Stimulated activated CD4-positive, alpha-beta T cell treated with anti-CD3 and anti-CD28 coated beads, Interleukin-4, amount 100 ng/mL, for 4 hours (primary cell): Measurements from ENCODE around the gene LMNTD2.
A peak's percentile ranks its signal among the peaks of the same experiment; 100 is the strongest.

Experiments
- DNase-seq, 2 experiments: peaks; one replicate each; pipeline ENCODE4 v3.0.0-alpha.2; 2020

LMNTD2 gene

DNA sequence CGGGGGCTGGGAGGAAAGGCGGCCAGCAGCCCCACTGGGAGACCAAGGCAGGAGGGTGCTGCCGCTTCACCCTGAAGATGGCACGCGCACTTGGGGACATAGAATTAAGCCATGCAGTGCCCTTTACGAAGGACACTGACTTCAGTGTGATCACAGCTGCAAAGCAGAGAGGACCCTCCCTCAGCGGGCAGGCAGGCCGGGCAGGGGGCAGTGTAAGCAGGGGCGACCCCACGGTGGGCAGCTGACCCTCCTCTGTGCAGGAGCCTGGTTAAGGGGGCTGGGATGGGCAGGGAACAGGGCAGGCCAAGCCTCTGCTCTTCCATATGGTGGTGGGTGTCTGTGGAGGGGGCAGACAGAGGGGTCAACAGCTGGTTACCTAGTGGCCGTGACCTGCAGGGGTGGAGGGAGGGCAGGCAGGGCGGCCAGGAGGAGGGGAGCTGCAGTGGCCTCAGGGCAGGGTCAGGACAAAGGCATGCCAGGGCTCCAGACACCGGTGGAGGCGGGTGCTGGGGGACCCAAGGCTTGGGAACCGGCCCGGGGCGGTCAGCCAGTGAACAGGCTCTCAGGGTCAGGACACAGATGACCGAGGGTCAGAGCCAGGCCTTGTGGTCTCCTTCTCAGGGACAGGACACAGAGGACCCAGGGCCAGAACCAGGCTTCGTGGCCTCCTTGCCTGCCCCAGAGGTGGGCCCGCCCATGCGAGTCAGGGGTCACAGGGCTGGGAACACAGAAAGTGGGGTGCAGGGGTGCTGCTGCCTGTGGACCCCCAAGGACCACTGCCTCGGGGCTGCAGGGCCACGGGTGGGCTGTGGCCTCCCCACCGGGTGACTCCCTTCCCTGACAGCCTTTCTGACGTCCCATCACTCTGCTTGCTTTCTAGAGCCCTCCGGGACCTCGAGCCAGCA is 7.2 kb downstream of the LMNTD2 start:
- no peak for DNase-seq

GRCh38 chr11:551596-551995 is 8.9 kb downstream of the LMNTD2 start:
- DNase-seq: no peak

- no peak for DNase-seq
Observed at GRCh38 chr11:551131-551530, 9.4 kb downstream of the LMNTD2 start.

- DNase-seq: no peak
Observed at GRCh38 chr11:550746-551085, 9.8 kb downstream of the LMNTD2 start.

DNA sequence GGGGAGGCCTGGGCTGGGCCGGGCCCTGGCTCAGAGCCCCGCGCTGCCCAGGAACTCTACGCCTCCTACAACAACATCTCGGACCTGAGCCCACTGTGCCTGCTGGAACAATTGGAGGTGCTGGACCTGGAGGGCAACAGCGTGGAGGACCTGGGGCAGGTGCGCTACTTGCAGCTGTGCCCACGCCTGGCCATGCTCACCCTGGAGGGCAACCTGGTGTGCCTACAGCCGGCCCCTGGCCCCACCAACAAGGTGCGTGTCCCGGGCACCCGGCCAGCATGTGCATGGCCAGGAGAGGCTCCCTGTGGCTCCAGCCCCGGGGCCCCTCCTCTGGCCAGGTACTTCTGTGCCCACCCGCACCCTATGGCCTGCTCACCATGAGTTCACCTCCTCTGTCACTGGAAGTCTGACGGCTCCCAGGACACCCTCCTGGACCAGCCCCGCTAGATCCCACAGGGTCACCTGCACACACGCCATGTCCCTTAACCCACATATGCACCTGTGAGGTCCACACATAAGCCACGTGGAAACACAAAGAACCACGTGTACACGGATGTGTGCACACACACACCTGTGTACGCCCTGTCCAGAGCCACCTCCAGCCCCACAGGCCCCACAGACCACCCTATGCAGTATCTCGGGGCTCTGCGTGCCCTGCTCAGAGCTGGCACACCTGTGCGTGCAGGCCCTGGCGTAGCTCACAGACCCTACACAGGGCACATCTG is 10.4 kb downstream of the LMNTD2 start:
- DNase-seq: no peak

DNA sequence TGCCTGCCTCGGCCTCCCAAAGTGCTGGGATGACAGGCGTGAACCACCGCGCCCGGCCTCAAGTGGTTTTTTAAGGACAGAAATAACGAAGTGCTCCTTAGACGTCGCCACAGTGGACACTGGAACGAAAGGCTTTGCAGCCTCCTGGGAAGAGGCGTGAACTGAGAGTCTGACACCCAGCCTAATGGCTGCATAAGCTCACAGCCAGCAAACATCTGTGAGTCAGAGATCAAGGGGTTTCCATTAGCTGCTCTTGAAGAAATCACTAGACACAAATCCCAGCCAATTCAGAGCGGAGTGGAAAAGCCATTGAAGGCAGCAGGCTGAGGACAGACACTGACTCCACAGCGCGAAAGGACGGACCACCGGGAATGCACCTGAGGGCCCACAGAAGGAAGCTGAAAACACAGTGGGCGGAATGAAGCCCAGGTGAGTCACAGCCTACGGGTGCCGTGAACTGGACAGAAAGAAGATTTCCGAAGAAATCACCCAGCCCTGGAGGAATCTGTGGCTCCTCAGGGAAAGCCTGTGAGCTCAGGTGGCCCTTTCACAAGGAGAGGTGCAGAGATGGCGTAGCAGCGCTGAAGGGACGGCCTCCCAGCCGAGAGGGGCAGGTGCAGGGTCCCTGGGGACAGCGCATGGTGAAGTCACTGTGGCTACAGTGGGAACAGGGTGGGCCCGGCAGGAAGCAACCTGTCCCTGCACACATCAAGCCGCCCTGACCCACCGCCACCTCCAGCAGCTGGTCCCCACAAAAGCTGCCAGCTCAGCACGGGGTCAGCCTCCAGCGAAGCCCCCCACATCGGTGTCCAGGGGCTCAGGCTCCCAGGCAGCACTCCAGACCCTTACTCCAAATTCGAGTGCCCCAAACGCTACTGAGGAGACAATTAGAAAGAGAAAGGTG is 11.6 kb downstream of the LMNTD2 start:
- DNase-seq: no peak

DNA sequence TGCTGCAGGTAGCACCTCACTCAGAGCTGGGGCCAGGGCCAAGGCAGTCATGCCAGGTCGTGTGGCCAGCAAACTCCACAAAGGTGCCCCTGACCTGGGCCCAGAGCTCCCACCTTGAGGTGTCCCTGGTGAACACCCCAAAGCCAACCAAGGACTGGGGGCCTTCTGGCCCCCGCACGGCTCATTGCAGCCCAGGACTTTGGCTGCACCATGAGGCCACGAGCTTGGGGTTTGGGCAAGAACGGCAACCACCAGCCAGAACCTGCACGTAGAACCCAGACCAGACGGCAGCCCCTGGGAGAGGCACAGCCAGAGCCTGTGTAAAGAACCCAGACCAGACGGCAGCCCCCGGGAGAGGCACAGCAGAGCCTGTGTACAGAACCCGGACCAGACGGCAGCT is 15.4 kb downstream of the LMNTD2 start:
- no peak for DNase-seq

DNA sequence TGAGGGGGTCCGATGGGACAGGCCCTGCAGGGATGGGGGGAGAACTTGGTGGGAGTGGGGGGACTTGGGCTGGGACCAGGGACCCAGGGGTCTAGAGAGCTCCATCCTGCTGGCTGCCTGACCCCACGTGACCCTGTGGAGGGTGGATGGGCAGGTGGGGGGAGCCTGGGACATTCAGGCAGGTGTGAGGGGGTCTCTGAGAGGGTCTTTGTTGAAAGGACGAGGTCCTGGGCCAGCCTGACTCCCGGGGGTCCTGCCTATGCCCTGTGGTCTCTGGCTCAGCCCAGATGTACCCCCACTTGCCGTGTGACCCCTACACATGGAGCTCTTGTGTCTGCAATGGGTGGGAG is 15.7 kb downstream of the LMNTD2 start:
- DNase-seq: no peak

DNA sequence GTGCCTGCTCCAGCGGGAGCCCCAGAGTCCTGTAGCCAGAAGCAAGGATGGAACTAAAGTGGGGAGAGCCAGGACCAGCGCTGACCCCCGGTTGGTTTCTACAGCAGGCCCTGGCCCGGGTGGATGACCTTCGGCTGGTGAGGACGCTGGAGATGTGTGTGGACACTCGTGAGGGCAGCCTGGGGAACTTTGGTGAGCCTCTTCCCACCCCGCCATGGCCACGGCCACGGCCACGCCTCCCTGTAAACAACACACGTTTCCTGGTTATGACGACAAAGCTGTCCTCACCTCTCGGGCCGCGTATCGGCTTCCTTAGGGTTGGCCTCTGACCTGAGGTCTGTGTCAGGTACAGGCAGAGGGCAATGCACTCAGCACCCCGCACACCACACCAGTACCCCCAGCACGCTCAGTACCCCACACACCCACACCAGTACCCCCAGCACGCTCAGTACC is 19.1 kb downstream of the LMNTD2 start:
- DNase-seq: no peak

DNA sequence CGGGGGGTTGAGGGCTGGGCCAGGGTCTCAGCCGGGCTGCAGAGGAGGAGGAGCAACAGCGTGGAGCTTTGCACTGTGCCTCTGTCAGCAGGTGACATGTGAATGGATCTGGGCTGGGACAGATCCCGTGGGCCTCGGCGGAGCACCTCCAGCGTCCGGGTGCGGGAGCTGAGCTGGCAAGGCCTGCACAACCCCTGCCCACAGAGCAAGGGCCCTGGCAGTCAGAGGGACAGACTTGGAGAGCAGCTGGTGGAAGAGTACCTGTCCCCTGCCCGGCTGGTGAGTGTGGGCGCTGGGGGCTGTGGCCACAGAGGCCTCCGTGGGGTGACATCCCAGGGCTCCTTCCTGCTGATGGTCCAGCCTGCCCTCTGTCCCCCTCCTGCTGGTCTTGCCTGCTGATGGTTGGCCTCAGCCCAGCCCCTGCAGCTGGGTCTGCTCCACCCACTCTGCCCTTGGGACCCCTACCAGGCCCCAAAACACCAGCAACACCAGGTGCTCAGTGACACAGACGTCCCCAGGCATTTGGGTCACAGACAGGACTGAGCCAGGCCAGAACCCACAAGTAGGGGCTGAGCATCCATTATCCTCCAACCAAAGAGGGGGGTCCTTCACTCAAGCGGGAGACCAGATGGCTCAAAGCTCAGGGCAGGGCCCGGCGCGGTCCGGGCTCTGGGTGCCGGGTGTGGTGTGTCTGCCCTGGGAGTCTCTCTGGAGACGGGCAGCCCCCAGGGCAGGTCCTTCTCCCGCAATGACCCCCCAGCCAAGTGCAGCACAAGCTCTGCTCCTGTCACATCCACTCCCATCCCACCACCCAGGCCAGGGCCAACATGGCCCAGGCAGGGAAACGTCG is 19.7 kb downstream of the LMNTD2 start:
- no peak for DNase-seq

GRCh38 chr11:539971-540481 is 20.5 kb downstream of the LMNTD2 start:
- no peak for DNase-seq

GRCh38 chr11:538431-539051 is 22.0 kb downstream of the LMNTD2 start:
- DNase-seq: no peak

DNA sequence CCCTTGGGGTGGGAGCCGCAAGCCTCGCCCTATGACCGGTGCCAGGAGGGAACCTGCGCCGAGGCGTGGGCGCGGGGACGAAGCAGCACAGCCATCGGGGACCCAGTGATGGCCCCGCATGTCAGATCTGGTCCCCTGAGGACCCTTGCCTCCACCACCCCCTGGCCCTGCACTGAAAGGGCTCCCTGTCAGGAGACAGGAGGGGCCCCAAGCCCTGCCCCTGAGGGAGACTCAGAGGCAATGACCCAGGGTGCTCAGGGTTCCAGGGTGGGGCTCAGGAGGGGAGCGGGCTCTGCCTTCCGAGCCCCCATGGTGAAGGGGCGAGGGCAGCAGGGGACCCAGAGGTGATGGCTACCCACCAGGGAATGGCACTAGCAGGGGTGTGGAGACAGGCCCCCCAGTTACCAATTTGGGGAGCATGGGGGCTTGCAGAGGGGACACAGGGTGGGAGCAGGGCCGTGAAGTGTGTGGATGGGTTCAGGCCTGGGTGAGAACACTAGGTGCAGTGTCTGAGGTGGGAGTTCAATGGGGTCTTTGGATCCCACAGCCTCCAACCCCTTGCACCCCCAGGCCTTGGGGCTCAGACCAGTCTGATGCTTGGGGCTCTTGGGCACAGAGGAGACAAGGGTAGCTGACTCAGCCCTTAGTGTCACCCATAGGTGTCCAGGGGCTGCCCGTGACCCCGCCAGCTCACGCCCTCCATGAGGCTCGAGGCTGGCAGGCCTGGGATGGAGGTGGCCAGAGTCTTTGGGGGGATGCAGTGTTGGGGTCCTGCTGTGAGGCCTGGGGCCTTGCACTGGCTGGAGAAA is 22.7 kb downstream of the LMNTD2 start:
- no peak for DNase-seq

DNA sequence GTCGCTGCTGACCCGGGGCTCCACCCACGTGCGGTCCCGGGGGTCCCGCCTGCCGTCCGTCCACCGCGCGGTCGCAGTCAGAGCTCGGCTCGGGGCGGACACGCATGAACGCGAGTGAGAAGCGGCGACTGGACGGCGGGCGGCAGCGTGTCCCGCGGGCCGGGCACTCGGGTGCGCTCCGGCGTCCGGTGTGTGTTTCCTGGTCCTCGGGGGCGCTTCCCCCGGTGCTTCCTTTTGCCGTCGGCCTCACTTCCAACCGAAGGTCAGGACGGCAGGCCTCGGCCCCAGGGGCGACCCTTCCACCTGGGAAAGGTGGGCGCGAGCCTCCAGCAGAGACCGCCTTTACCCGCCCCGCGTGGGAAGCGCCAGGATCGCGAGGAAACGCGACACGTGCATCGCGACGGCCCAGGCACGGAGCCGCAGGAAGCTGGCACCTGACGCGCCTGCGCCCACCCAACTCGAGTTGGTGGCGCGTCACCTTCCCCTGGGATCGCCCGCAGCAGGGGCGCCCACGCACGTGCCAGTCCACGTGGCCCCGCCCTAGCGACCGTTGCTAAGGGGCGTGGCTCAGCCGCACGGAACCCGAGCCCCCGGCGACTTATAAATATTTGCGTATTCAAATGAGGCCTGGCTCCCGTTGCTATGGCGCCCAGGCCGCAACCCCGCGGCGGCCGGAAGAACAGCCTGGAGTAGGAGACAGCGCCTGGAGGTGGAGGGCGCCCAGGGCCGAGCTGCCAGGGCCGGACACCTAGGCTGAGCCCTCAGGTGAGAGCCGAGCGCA is 23.5 kb downstream of the LMNTD2 start, which contains the start of gene LRRC56:
LRRC56 (plus strand) TSS at position 687 of the 781 bp plus-strand sequence. CDS start 3,158 bp downstream, outside the sequence.
- peak; percentile 93 for DNase-seq

- peak; percentile 94 to 98 for DNase-seq
Observed at GRCh38 chr11:535519-536454, 24.8 kb downstream of the LMNTD2 start, which contains the start of gene HRAS. TSS of gene HRAS (minus strand) at chr11:535576.

DNA sequence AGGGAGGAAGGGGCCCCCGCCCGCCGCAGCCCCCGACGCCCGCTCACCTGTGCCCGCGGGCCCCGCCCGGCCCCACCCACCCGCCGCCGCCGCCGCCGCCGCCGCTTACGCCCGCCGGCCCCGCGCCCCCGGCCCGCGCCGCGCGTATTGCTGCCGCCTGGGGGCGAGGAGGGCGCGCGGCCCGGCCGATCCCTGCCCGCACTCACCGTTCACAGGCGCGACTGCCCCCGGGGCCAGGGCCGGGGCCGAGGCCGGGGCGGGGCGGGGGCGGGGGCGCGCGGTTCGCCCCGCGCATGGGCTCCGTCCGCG is 25.4 kb downstream of the LMNTD2 start:
- no peak for DNase-seq

DNA sequence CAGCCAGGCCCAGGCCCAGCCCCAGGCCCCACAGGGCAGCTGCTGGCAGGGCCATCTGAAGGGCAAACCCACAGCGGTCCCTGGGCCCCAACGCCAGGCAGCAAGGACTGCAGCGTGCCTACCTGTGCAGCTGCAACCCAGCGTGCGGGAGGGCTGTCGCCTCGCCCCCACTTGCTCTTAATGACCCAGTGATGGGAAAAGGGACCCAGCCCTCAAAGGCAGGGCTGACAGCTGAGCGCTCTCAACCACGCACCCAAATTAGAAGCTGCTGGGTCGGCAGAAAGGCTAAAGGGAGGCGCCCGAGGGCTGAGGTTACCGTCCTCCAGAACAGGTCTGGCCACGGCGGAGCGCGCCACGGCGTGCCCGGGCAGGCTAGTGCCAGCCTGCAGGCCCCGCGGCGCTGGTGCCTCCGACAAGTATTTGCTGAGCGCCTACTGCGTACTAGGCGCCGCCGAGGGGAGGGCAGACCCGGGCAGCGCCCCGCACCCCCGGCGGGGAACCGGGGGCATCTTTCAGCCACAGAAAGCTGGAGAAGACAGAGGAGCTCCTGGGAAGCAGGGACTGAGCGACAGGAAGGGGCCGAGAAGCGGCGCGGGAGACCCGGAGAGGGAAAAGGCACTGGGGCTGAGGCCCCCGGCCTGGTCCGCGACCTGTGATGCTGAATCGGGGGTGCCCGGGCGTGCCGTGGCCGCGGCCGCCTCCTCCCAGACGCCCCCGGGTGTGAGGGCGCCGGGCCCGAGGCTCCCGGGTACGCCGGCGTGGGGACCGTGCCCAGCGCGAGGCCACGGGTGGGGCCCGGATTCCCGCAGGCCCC is 25.9 kb downstream of the LMNTD2 start:
- peak in 1 of 2 experiments; percentile 23 for DNase-seq
